ENCODE measurements around the gene PPP2R3A.
"Not testable (repeated sequence)": the region's sequence is repeated elsewhere in the genome, so short reads cannot be mapped to it uniquely, and the experiment has no call there.

The PPP2R3A gene

DNA sequence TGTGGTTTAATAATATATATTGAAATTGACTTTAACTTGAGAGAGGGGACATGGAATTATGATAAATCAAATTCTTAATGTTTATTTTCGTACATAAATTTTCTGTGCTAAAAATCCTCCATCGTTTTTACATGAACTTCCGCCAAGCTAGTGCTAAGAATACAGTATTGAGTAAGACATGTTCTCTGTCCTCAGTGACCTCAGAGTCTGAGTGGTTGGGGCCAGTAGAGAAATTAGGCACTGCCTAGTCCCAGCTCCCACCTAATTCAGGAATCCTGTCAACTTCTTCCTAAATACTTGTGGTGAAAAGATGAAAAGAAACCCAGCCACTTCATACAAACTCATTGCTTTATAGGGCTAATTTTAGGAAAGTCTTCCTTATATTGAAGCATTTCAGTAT, 110.3 kb downstream of the PPP2R3A start:
- H3K4me3 ChIP-seq (ENCODE audit: low read depth, low read length): no peak overlapping the region
- DNase-seq (ENCODE audit: low read depth): peak; percentile 21

DNA sequence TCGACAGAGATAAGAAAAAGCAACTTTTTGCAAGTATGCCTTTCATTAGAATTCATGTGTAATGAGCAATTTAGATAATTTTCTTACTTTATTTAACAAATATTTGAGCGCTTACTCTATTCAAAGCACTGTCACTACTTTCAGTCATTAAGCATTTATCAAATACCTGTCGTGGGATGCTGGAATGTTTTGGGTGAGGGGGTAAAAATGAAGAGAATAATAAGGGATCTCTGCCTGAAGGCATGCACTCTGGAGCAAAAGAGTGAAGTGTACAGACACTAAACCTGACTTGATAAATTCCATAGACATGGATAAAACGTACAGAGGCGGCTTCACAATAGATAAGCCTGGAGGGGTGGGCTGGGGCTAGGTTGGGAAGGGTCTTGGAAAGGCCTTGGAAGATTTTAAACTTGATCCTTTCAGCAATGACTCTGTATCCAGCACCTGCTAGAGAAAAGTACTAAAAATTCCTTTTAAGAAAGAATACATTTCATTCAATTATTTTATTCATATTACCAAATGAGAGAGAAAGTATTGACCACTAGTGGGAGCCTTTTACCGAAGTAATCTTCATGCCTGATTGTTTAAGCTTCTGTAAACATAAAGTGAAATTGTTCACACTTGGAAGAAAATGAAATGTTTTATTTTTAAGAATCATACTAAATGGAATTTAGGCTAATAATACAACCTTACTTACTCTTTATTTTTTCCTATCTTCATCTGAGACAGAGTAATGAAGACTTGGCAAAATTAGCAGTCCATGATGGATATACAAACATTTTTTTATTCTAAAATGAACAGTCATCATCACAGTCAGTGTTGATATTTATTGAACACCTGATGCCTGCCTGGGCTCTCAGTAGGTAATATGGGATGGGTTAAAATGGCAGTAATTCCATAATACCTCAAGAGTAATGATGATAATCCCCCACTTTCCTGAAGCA, 113.2 kb downstream of the PPP2R3A start:
- DNase-seq (ENCODE audit: low read depth): no peak
- no peak overlapping the region for H3K4me3 ChIP-seq (ENCODE audit: low read depth, low read length)

DNA sequence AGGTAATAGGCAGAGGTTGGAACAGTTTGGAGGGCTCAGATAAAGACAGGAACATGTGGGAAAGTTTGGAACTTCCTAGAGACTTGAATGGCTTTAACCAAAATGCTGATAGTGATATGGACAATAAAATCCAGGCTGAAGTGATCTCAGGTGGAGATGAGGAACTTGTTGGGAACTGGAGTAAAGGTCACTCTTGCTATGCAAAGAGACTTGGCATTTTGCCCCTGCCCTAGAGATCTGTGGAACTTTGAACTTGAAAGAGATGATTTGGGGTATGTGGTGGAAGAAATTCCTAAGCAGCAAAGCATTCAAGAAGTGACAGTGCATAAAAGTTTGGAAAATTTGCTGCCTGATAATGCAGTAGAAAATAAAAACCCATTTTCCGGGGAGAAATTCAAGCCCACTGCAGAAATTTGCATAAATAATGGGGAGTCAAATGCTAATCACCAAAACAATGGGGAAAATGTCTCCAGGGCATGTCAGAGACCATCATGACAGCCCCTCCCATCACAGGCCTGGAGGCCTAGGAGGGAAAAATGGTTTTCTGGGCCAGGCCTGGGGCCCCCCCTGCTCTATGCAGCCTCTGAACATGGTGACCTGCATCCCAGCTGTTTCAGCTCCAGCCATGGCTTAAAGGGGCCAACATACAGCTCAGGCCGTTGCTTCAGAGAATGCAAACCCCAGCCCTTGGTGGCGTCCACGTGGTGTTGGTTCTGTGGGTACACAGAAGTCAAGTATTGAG, 118.3 kb downstream of the PPP2R3A start:
- not testable (repeated sequence) for DNase-seq (ENCODE audit: low read depth); H3K4me3 ChIP-seq (ENCODE audit: low read depth, low read length)

- DNase-seq (ENCODE audit: low read depth): not testable (repeated sequence)
Observed at GRCh38 chr3:136085067-136085466, 119.5 kb downstream of the PPP2R3A start.

GRCh38 chr3:136093771-136094170, 128.2 kb downstream of the PPP2R3A start:
- DNase-seq (ENCODE audit: low read depth): no peak
- no peak overlapping the region for H3K4me3 ChIP-seq (ENCODE audit: low read depth, low read length)

More at GRCh38 chr3:136085067-136085466, 119.5 kb downstream of the PPP2R3A start:
- not testable (repeated sequence) for H3K4me3 ChIP-seq (ENCODE audit: low read depth, low read length)

- no peak overlapping the region for H3K4me3 ChIP-seq (ENCODE audit: low read depth, low read length)
Observed at GRCh38 chr3:136105044-136105443, 139.5 kb downstream of the PPP2R3A start.

DNA sequence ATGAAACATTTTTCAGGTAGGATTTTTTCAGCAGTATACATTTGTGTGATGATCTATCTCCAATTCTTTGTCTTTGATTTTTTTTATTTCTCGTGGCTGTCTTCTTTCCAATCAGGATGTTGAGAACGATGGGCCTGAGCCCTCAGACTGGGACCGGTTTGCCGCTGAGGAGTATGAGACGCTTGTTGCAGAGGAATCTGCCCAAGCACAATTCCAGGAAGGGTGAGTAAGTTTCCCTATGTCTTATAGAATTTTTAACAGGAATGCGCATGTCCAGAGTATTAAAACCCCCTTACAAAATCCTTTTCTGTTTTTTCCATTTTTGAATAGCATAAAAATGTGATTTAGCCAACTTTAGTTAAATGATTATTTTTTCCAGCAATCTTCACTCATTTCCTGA, 140.6 kb downstream of the PPP2R3A start:
- DNase-seq (ENCODE audit: low read depth): no peak
- no peak overlapping the region for H3K4me3 ChIP-seq (ENCODE audit: low read depth, low read length)

More at GRCh38 chr3:136105044-136105443, 139.5 kb downstream of the PPP2R3A start:
- DNase-seq (ENCODE audit: low read depth): no peak

- H3K4me3 ChIP-seq (ENCODE audit: low read depth, low read length): no peak overlapping the region
- no peak for DNase-seq (ENCODE audit: low read depth)
Observed at GRCh38 chr3:136109499-136109898, 144.0 kb downstream of the PPP2R3A start.

DNA sequence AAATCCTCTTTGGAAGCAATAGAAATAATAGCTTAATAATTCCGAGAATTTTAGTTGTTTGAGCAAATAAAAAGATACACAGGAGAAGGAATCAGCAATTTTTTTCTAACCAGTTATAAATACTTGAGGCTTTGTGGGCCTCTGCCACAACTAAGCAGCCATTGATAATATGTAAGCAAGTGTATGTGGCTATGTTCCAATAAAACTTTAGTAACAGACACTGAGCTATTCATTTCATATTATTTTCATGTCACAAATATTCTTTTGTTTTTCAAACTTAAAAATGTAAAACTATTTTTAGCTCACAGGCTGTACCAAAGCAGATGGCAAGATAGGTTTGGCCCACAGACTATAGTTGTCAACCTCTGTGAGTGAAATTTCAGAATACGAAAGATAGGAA, 145.0 kb downstream of the PPP2R3A start:
- H3K4me3 ChIP-seq (ENCODE audit: low read depth, low read length): no peak overlapping the region
- no peak for DNase-seq (ENCODE audit: low read depth)

DNA sequence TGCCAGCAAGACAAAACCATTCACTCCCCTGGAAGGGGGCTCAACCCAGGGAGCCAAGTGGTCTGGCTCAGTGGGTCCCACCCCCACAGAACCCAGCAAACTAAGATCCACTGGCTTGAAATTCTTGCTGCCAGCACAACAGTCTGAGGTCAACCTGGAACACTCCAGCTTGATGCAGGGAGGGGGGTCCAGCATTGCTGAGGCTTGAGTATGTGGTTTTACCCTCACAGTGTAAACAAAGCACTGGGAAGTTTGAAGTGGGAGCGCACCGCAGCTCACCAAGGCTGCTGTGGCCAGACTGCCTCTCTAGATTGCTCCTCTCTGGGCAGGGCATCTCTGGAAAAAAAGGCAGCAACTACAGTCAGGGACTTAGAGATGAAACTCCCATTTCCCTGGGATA, 148.9 kb downstream of the PPP2R3A start:
- no peak overlapping the region for H3K4me3 ChIP-seq (ENCODE audit: low read depth, low read length)
- DNase-seq (ENCODE audit: low read depth): no peak

GRCh38 chr3:136119332-136119731, 153.8 kb downstream of the PPP2R3A start:
- H3K4me3 ChIP-seq (ENCODE audit: low read depth, low read length): not testable (repeated sequence)

DNA sequence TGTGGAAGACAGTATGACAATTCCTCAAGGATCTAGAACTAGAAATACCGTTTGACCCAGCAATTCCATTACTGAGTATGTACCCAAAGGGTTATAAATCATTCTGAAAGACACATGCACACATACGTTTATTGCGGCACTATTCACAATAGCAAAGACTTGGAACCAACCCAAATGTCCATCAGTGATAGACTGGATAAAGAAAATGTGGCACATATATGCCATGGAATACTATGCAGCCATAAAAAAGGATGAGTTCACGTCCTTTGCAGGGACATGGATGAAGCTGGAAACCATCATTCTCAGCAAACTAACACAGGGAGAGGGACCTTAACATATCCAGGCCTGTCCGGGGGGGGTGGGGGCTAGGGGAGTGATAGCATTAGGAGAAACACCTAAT, 154.3 kb downstream of the PPP2R3A start:
- not testable (repeated sequence) for H3K4me3 ChIP-seq (ENCODE audit: low read depth, low read length); DNase-seq (ENCODE audit: low read depth)

More at GRCh38 chr3:136119332-136119731, 153.8 kb downstream of the PPP2R3A start:
- DNase-seq (ENCODE audit: low read depth): not testable (repeated sequence)

- DNase-seq (ENCODE audit: low read depth): no peak
Observed at GRCh38 chr3:136120373-136121348, 155.1 kb downstream of the PPP2R3A start.

GRCh38 chr3:136122006-136122405, 156.5 kb downstream of the PPP2R3A start:
- DNase-seq (ENCODE audit: low read depth): no peak

More at GRCh38 chr3:136120373-136121348, 155.1 kb downstream of the PPP2R3A start:
- no peak overlapping the region for H3K4me3 ChIP-seq (ENCODE audit: low read depth, low read length)

GRCh38 chr3:136131647-136132046, 166.1 kb downstream of the PPP2R3A start:
- not testable (repeated sequence) for H3K4me3 ChIP-seq (ENCODE audit: low read depth, low read length); DNase-seq (ENCODE audit: low read depth)

More at GRCh38 chr3:136122006-136122405, 156.5 kb downstream of the PPP2R3A start:
- H3K4me3 ChIP-seq (ENCODE audit: low read depth, low read length): no peak overlapping the region

- DNase-seq (ENCODE audit: low read depth): no peak
- no peak overlapping the region for H3K4me3 ChIP-seq (ENCODE audit: low read depth, low read length)
Observed at GRCh38 chr3:136134091-136134490, 168.6 kb downstream of the PPP2R3A start.

GRCh38 chr3:136135039-136135802, 169.7 kb downstream of the PPP2R3A start:
- DNase-seq (ENCODE audit: low read depth): no peak
- H3K4me3 ChIP-seq (ENCODE audit: low read depth, low read length): no peak overlapping the region

GRCh38 chr3:136136454-136136853, 170.9 kb downstream of the PPP2R3A start:
- H3K4me3 ChIP-seq (ENCODE audit: low read depth, low read length): no peak overlapping the region
- no peak for DNase-seq (ENCODE audit: low read depth)

All from skeletal muscle cell (primary cell).